Calu3 (cell line): ENCODE measurements around the gene MIAT. TPM values are rescaled to one million over a fixed set of nuclear protein-coding genes. Genes with fewer than 3 reads are reported as not detected.

Source experiments
- BruUV-seq: library from RNA; stranded (reverse); fragments of 400-500 nt; replicated peaks from 2 replicates; lab custom pipeline; 2021; lab: Mats Ljungman, UMichigan
- CTCF ChIA-PET: fragments of 300-600 bp; sonication (Branson Sonifier 250); formaldehyde crosslinking; loops from one replicate; lab custom pipeline; 2022; ENCODE audit warnings: antibody characterized with exemption; lab: Charles Lee
- DNase-seq: peaks from one replicate; pipeline ENCODE4 v3.0.0; 2022
- H3K27ac Mint-ChIP-seq: one replicate; pipeline ENCODE4 v1.8.0; 2022; ENCODE audit warnings: mixed read lengths; ENCODE audit not compliant: unreplicated experiment
- H3K27me3 Mint-ChIP-seq: one replicate; pipeline ENCODE4 v1.8.0; 2022; ENCODE audit warnings: mixed read lengths; ENCODE audit not compliant: unreplicated experiment
- H3K36me3 Mint-ChIP-seq: one replicate; pipeline ENCODE4 v1.8.0; 2022; ENCODE audit warnings: mild to moderate bottlenecking, moderate library complexity, mixed read lengths; ENCODE audit not compliant: insufficient read depth, unreplicated experiment
- H3K4me1 Mint-ChIP-seq: one replicate; pipeline ENCODE4 v1.8.0; 2022; ENCODE audit warnings: mild to moderate bottlenecking, low read depth, mixed read lengths; ENCODE audit not compliant: unreplicated experiment
- H3K4me3 Mint-ChIP-seq: one replicate; pipeline ENCODE4 v1.8.0; 2022; ENCODE audit warnings: mild to moderate bottlenecking, low read depth, moderate library complexity, mixed read lengths; ENCODE audit not compliant: unreplicated experiment
- H3K9me3 Mint-ChIP-seq: one replicate; pipeline ENCODE4 v1.8.0; 2022; ENCODE audit warnings: low read depth, mixed read lengths; ENCODE audit not compliant: unreplicated experiment
- CTCF ChIP-seq: fragments of 200-600 bp; IDR thresholded peaks from one replicate; pipeline ENCODE4 v1.8.0; 2022; ENCODE audit warnings: antibody characterized with exemption; ENCODE audit not compliant: unreplicated experiment
- intact Hi-C: fragments of 100-400 bp; cut with micrococcal nuclease; formaldehyde crosslinking; loops from one replicate; pipeline ENCODE4 v1.10.0; 2022; ENCODE audit not compliant: unreplicated experiment
- total RNA-seq: library from RNA; stranded (reverse); gene quantifications from 2 replicates; pipeline ENCODE4 v1.2.3, GENCODE V29; 2022

MIAT gene
- total RNA-seq, 1 experiment from 2014 or later, result 0.52 TPM

- peaks cover 82% of the 10 kb centered on the region for H3K27me3 Mint-ChIP-seq
- intact Hi-C loops, result no loop called here
- H3K27ac Mint-ChIP-seq, result no peak overlapping the region
- H3K36me3 Mint-ChIP-seq, result no peaks in the 10 kb centered on the region
- CTCF ChIA-PET, result no interaction called here
- TF ChIP-seq CTCF, result no peak
- DNase-seq, result no peak
- no peaks in the 10 kb centered on the region for H3K4me1 Mint-ChIP-seq
- H3K9me3 Mint-ChIP-seq, result no peaks in the 10 kb centered on the region
- no peak overlapping the region for H3K4me3 Mint-ChIP-seq
- no TSS peak for BruUV-seq
Measured at GRCh38 chr22:26615830-26616435, 41.5 kb upstream of the MIAT start.

- H3K4me3 Mint-ChIP-seq, result no peak overlapping the region
- CTCF ChIA-PET, result no interaction called here
- intact Hi-C loops, result no loop called here
- no peaks in the 10 kb centered on the region for H3K36me3 Mint-ChIP-seq
- no TSS peak for BruUV-seq
- TF ChIP-seq CTCF, result no peak
- no peak for DNase-seq
- no peak overlapping the region for H3K27ac Mint-ChIP-seq
- H3K9me3 Mint-ChIP-seq, result no peaks in the 10 kb centered on the region
- H3K4me1 Mint-ChIP-seq, result no peaks in the 10 kb centered on the region
- H3K27me3 Mint-ChIP-seq, result peaks cover 88% of the 10 kb centered on the region
Measured at GRCh38 chr22:26616650-26617049, 40.7 kb upstream of the MIAT start.

- H3K9me3 Mint-ChIP-seq, result no peaks in the 10 kb centered on the region
- no peak within 1 kb of the TSS for H3K4me3 Mint-ChIP-seq
- H3K27me3 Mint-ChIP-seq, result peaks cover 92% of the 10 kb centered on the region
- TF ChIP-seq CTCF, result no peak
- DNase-seq, result no peak
- H3K36me3 Mint-ChIP-seq, result no peaks in the 10 kb centered on the region
- no TSS peak for BruUV-seq
- H3K27ac Mint-ChIP-seq, result no peak within 1 kb of the TSS
- no peaks in the 10 kb centered on the region for H3K4me1 Mint-ChIP-seq
- intact Hi-C loops, result no loop called here
- CTCF ChIA-PET, result interaction anchor here (0.5 kb wide), 1 partner anchor 26 kb away, joined by 3 read pairs; no protein-coding TSS in a partner anchor
Measured at GRCh38 chr22:26617271-26618199, 39.9 kb upstream of the MIAT start, which contains the start of gene CRYBB1. TSS of gene CRYBB1 (minus strand) at chr22:26618027. CDS start at chr22:26616319, 1,708 bp downstream.

- Mint-ChIP-seq H3K9me3 (no peaks in the 10 kb centered on the region), H3K4me3 (no peak overlapping the region), H3K27me3 (peaks cover 88% of the 10 kb centered on the region), H3K36me3 (no peaks in the 10 kb centered on the region), H3K4me1 (no peaks in the 10 kb centered on the region), H3K27ac (no peak overlapping the region)
- CTCF ChIA-PET, result interaction anchor here (0.5 kb wide), 1 partner anchor 25 kb away, joined by 3 read pairs; no protein-coding TSS in a partner anchor
- no peak for DNase-seq
- intact Hi-C loops, result no loop called here
- TF ChIP-seq CTCF, result no peak
- BruUV-seq, result no TSS peak
Measured at GRCh38 chr22:26618455-26618854, 38.9 kb upstream of the MIAT start.
